ENCODE results near the gene MRPL10.

The MRPL10 gene

GRCh38 chr17:47836601-47837000, 5.3 kb upstream of the MRPL10 start:
- H3K36me3 Mint-ChIP-seq (ENCODE audit: low read depth), result peaks cover 31% of the 10 kb centered on the region
- peaks cover 49% of the 10 kb centered on the region for H3K4me1 Mint-ChIP-seq (ENCODE audit: low read depth)
- H3K27me3 Mint-ChIP-seq, result no peaks in the 10 kb centered on the region
- H3K4me3 Mint-ChIP-seq, result no peak overlapping the region
- no peak overlapping the region for H3K27ac Mint-ChIP-seq
- no peaks in the 10 kb centered on the region for H3K9me3 Mint-ChIP-seq
- no peak for DNase-seq

GRCh38 chr17:47834756-47835155, 3.4 kb upstream of the MRPL10 start:
- peaks cover 40% of the 10 kb centered on the region for H3K36me3 Mint-ChIP-seq (ENCODE audit: low read depth)
- no peaks in the 10 kb centered on the region for H3K27me3 Mint-ChIP-seq
- H3K9me3 Mint-ChIP-seq, result no peaks in the 10 kb centered on the region
- DNase-seq, result no peak
- peaks cover 49% of the 10 kb centered on the region for H3K4me1 Mint-ChIP-seq (ENCODE audit: low read depth)
- no peak overlapping the region for H3K4me3 Mint-ChIP-seq
- peak overlapping the region; percentile 45 for H3K27ac Mint-ChIP-seq

DNA sequence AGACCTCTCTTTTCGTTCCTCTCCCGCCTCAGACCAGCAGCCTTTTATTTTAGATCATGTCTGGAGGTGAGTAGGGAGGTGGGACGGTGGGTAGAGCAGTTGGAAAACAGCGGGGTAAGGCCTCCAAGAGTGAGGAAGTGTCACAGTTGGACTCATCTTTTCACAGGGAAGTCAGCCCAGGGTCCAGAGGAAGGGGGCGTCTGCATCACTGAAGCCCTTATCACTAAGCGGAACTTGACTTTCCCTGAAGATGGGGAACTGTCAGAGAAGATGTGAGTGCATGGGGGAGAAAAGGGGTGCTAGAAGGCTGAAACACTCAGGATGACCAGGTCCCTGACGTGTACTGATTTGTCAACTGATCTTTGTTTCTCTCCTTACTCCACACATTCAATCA, 590 bp upstream of the MRPL10 start:
- no peak for DNase-seq
- Mint-ChIP-seq H3K36me3 (ENCODE audit: low read depth) (peaks cover 47% of the 10 kb centered on the region), H3K27me3 (no peaks in the 10 kb centered on the region), H3K9me3 (no peaks in the 10 kb centered on the region), H3K4me3 (peak overlapping the region; percentile 92), H3K27ac (peak overlapping the region; percentile 93), H3K4me1 (ENCODE audit: low read depth) (peaks cover 58% of the 10 kb centered on the region)

GRCh38 chr17:47830396-47831002, 842 bp downstream of the MRPL10 start:
- no peaks in the 10 kb centered on the region for H3K27me3 Mint-ChIP-seq
- no peak for DNase-seq
- peaks cover 54% of the 10 kb centered on the region for H3K36me3 Mint-ChIP-seq (ENCODE audit: low read depth)
- H3K4me1 Mint-ChIP-seq (ENCODE audit: low read depth), result peaks cover 52% of the 10 kb centered on the region
- H3K27ac Mint-ChIP-seq, result peak overlapping the region; percentile 93
- H3K4me3 Mint-ChIP-seq, result peak overlapping the region; percentile 92
- no peaks in the 10 kb centered on the region for H3K9me3 Mint-ChIP-seq

- no peaks in the 10 kb centered on the region for H3K9me3 Mint-ChIP-seq
- H3K36me3 Mint-ChIP-seq (ENCODE audit: low read depth), result peaks cover 58% of the 10 kb centered on the region
- H3K4me3 Mint-ChIP-seq, result peak overlapping the region; percentile 92
- peaks cover 46% of the 10 kb centered on the region for H3K4me1 Mint-ChIP-seq (ENCODE audit: low read depth)
- DNase-seq, result no peak
- peak overlapping the region; percentile 93 for H3K27ac Mint-ChIP-seq
- no peaks in the 10 kb centered on the region for H3K27me3 Mint-ChIP-seq
These were observed 1.5 kb downstream of the MRPL10 start for GRCh38 chr17:47829870-47830269.

- Mint-ChIP-seq H3K9me3 (no peaks in the 10 kb centered on the region), H3K27ac (peak overlapping the region; percentile 33), H3K36me3 (ENCODE audit: low read depth) (peaks cover 66% of the 10 kb centered on the region), H3K4me1 (ENCODE audit: low read depth) (peaks cover 29% of the 10 kb centered on the region), H3K4me3 (no peak overlapping the region), H3K27me3 (no peaks in the 10 kb centered on the region)
- DNase-seq, result no peak
These were observed 7.8 kb downstream of the MRPL10 start for GRCh38 chr17:47823519-47823918.

GRCh38 chr17:47822785-47823184, 8.6 kb downstream of the MRPL10 start:
- H3K27ac Mint-ChIP-seq, result peak overlapping the region; percentile 94
- peak overlapping the region; percentile 95 for H3K4me3 Mint-ChIP-seq
- H3K36me3 Mint-ChIP-seq (ENCODE audit: low read depth), result peaks cover 66% of the 10 kb centered on the region
- no peaks in the 10 kb centered on the region for H3K9me3 Mint-ChIP-seq
- H3K4me1 Mint-ChIP-seq (ENCODE audit: low read depth), result peaks cover 24% of the 10 kb centered on the region
- DNase-seq, result no peak
- no peaks in the 10 kb centered on the region for H3K27me3 Mint-ChIP-seq

- H3K4me3 Mint-ChIP-seq, result peak within 1 kb of the TSS; percentile 95
- H3K4me1 Mint-ChIP-seq (ENCODE audit: low read depth), result peaks cover 24% of the 10 kb centered on the region
- peaks cover 68% of the 10 kb centered on the region for H3K36me3 Mint-ChIP-seq (ENCODE audit: low read depth)
- peak within 1 kb of the TSS; percentile 94 for H3K27ac Mint-ChIP-seq
- no peaks in the 10 kb centered on the region for H3K27me3 Mint-ChIP-seq
- peak; percentile 81 for DNase-seq
- no peaks in the 10 kb centered on the region for H3K9me3 Mint-ChIP-seq
These were observed 9.6 kb downstream of the MRPL10 start, which contains the start of gene OSBPL7 for GRCh38 chr17:47821424-47822391. OSBPL7 (minus strand) TSS chr17:47821794; CDS start chr17:47820278, 1,516 bp downstream.

- no peaks in the 10 kb centered on the region for H3K9me3 Mint-ChIP-seq
- H3K4me3 Mint-ChIP-seq, result peak overlapping the region; percentile 95
- peak; percentile 37 for DNase-seq
- peaks cover 24% of the 10 kb centered on the region for H3K4me1 Mint-ChIP-seq (ENCODE audit: low read depth)
- H3K27me3 Mint-ChIP-seq, result no peaks in the 10 kb centered on the region
- peak overlapping the region; percentile 94 for H3K27ac Mint-ChIP-seq
- peaks cover 68% of the 10 kb centered on the region for H3K36me3 Mint-ChIP-seq (ENCODE audit: low read depth)
These were observed 10.3 kb downstream of the MRPL10 start for GRCh38 chr17:47821031-47821423.

DNA sequence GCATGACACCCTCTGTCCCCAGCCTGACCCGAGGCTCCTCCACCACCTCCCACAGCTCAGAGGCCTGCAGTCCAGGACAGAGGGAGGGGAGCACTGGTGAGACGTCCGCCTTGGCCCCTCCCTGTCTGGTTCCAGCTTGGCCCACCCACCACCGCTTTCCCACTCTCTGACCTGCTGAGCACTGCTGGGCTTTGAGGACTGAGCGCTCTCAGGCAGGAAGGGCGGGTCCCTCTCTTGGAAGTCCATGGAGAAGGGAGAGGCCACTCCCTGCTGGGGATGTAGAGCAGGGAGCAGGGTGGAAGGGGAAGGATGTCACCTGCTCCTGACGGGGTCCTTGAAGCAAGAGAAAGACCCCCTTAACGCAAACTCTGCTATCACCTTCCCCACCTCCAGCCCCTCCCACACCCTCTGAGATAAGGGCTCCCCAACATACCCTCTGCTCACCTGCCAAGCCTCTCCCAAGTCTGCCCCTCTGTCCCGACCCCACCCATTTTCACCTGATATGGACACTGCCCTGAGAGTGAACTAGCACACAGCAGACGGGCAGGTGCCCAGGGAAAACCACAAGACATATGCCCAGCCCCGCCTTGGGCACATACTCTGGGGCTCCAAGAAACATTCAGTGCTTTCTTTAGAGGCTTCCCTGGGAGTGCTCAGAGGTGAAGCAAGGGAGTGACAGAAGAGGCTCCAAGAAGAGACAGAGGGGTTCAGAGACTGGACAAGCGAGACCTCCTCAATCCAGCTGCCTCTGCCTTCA, 11.1 kb downstream of the MRPL10 start:
- Mint-ChIP-seq H3K9me3 (no peaks in the 10 kb centered on the region), H3K4me1 (ENCODE audit: low read depth) (peaks cover 24% of the 10 kb centered on the region)

GRCh38 chr17:47819475-47819874, 11.9 kb downstream of the MRPL10 start:
- DNase-seq, result no peak
- no peaks in the 10 kb centered on the region for H3K9me3 Mint-ChIP-seq
- peaks cover 71% of the 10 kb centered on the region for H3K36me3 Mint-ChIP-seq (ENCODE audit: low read depth)
- no peak overlapping the region for H3K4me3 Mint-ChIP-seq
- peak overlapping the region; percentile 57 for H3K27ac Mint-ChIP-seq
- peaks cover 24% of the 10 kb centered on the region for H3K4me1 Mint-ChIP-seq (ENCODE audit: low read depth)
- no peaks in the 10 kb centered on the region for H3K27me3 Mint-ChIP-seq

More for the DNA sequence above, 11.1 kb downstream of the MRPL10 start:
- no peaks in the 10 kb centered on the region for H3K27me3 Mint-ChIP-seq
- H3K27ac Mint-ChIP-seq, result peak overlapping the region; percentile 94
- no peak for DNase-seq
- H3K36me3 Mint-ChIP-seq (ENCODE audit: low read depth), result peaks cover 68% of the 10 kb centered on the region
- H3K4me3 Mint-ChIP-seq, result peak overlapping the region; percentile 95

DNA sequence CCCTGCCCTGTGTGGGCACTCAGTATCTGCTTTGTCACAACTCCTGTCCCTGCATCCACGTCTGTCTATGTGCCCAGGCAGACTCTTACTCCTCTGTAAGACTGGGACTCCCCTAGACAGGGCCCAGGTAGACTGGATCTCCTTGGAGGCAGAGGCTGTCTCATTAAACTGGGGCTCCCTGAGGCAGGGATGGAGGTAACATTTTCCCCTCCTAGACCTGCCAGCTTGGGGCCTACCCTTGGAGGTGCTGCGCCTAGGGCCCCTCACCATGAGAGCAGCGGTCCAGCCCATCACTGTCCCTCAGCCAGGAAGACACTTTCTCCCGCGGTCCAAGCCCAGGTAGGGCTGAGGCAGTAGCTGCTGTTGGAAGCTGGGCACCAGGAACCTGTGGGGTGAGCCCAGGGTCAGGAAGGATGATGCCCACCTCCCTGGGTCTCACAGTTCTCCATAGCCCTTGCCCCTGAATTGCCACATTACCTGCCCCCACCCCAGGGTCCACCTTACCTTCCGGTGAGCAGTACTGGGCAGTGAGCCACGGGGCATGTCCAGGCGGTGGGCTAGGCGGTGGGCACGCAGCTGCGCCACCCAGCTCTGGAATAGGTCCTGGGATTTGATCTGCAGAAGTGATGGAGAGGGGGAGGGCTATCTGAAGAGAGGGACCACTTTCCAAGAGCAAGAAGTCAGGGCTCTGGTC, 13.2 kb downstream of the MRPL10 start:
- Mint-ChIP-seq H3K27ac (no peak overlapping the region), H3K36me3 (ENCODE audit: low read depth) (peaks cover 62% of the 10 kb centered on the region), H3K9me3 (no peaks in the 10 kb centered on the region), H3K4me3 (no peak overlapping the region), H3K27me3 (no peaks in the 10 kb centered on the region), H3K4me1 (ENCODE audit: low read depth) (peaks cover 24% of the 10 kb centered on the region)
- DNase-seq, result no peak

GRCh38 chr17:47816947-47817346, 14.4 kb downstream of the MRPL10 start:
- Mint-ChIP-seq H3K36me3 (ENCODE audit: low read depth) (peaks cover 72% of the 10 kb centered on the region), H3K4me1 (ENCODE audit: low read depth) (peaks cover 17% of the 10 kb centered on the region), H3K27ac (peak overlapping the region; percentile 6), H3K9me3 (no peaks in the 10 kb centered on the region), H3K4me3 (no peak overlapping the region), H3K27me3 (no peaks in the 10 kb centered on the region)
- DNase-seq, result no peak

Data from activated T-cell treated with anti-CD3 and anti-CD28 coated beads, Interleukin-2, amount 50 U/mL, for 24 hours (primary cell).